CD4-positive, alpha-beta T cell treated with Interleukin-2 at 100 ng/mL for 4 hours (primary cell): ENCODE data around the gene ATCAY.
A peak's percentile ranks its signal among the peaks of the same experiment; 100 is the strongest.

Experiments
- DNase-seq: peaks from one replicate; pipeline ENCODE4 v3.0.0-alpha.2; 2020; ENCODE audit warnings: low spot score

Gene ATCAY

DNA sequence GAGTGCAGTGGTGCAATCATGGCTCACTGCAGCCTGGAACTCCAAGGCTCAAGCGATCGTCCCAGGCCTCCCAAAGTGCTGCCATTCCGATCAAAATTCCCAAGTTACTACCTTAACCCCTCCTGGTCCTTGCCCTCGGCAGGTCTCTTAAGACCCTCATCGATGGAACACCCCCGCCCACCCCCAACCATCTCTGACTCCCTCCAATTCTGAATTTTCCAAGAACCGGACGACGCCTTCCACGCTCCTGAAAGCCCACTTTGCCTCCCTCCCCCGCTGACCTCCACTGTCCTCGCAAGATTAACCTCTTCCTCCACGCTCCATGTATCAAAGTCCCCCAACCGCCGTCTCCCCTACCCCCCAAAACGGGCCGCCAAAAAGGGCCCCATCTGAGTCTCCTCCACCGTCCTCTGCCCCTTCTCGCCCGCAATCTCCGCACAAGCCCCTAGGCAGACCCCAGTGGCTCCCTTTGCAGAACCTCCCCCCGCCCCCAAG, 89.9 kb downstream of the ATCAY start:
- no peak for DNase-seq

- peak; percentile 92 for DNase-seq
These were observed 90.5 kb downstream of the ATCAY start, which contains the start of gene DAPK3 for GRCh38 chr19:3970808-3971598. Gene DAPK3, minus strand, starts transcription at chr19:3971099. Its CDS starts 1,364 bp downstream, at chr19:3969735.

DNA sequence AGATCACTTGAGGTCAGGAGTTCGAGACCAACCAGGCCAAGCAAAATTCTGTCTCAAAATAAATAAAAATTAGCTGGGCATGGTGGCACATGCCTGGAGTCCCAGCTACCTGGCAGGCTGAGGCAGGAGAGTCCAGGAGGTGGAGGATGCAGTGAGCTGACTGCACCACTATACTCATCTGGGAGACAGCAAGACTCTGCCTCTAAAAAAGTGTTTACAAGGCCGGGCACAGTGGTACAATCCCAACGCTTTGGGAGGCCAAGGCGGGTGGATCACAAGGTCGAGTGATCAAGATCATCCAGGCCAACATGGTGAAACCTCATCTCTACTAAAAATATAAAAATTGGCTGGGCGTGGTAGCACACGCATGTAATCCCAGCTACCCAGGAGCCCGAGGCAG, 94.7 kb downstream of the ATCAY start:
- DNase-seq, result no peak

DNA sequence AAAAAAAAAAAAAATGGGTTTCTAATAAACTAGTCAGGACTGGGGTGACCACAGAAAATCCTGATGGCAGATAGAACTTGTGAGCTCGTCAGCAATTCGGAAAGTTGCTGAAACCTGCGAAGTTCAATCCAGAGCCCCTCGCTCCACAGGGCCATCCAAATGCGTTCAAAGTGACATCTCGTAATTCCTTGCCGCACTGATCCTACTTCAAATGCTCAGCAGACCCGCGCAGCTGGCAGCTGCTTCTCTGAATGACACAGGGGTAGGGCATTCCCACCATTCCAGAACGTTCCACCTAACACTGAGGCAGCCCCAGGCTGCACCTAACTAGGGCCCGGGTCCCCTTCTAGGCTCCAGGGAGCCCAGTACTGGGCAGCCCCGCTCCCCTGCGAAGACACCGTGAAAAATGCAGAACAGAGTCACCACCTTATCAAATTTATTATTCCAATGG, 95.2 kb downstream of the ATCAY start:
- DNase-seq, result no peak

DNA sequence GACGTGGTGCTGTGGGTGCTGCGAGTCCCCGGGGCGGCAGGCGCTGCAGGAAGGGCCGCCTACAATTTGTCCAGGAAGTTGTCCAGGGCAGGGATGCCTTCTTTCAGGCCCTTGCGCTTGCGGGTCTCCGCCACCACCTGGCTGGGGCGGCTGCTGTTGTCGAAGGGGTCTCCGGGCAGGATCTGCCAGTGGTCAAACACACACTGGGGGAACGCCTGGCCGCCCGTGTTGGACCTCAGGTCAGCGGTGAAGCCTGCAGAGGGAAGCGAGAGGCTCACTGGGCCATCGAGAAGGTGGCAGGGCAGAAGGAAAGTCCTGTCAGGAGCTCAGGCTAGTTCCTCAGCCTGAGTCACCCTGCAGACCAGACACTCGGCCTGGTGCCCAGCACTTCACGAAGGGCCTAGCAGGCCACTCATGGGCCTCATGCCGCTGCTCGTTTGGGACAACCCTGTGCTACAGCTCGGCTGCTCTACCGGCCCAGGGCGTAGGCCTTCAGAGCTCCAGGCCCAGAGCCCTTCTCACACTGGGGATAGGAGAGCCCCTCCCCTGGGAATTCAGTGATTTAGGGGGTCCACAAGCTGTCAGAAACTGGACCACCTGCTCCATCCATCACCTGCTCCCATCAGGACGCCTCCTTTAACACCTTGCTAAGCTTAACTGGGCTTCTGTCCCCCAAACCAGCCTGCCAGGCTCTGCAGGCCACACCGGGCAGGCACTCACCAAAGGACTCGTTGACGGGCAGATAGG, 96.2 kb downstream of the ATCAY start:
- no peak for DNase-seq
